Adipocyte (in vitro differentiated cells): ENCODE results near the gene ARPC3.
"Not testable (repeated sequence)": the region's sequence is repeated elsewhere in the genome, so short reads cannot be mapped to it uniquely, and the experiment has no call there.

ENCODE experiments used
- DNase-seq: peaks from one replicate; pipeline ENCODE4 v3.0.0-alpha.2; 2015; ENCODE audit warnings: low read depth
- H3K27me3 ChIP-seq: replicated peaks from 2 replicates; pipeline ENCODE4 v1.7.0; 2013; ENCODE audit warnings: mild to moderate bottlenecking, low read length, moderate library complexity; ENCODE audit not compliant: control insufficient read depth, insufficient read depth
- H3K36me3 ChIP-seq: 2 replicates; pipeline ENCODE4 v1.7.0; 2013; ENCODE audit warnings: low read length, mild to moderate bottlenecking, moderate library complexity; ENCODE audit not compliant: control insufficient read depth, insufficient read depth, severe bottlenecking
- H3K4me1 ChIP-seq: 2 replicates; pipeline ENCODE4 v1.7.0; 2013; ENCODE audit warnings: mild to moderate bottlenecking, low read length, moderate library complexity; ENCODE audit not compliant: control insufficient read depth, insufficient read depth
- H3K4me3 ChIP-seq: 2 replicates; pipeline ENCODE4 v1.7.0; 2013; ENCODE audit warnings: mild to moderate bottlenecking, low read length, moderate library complexity
- H3K9ac ChIP-seq: 2 replicates; pipeline ENCODE4 v1.7.0; 2013; ENCODE audit warnings: mild to moderate bottlenecking, low read length, moderate library complexity
- H3K9me3 ChIP-seq: 2 replicates; pipeline ENCODE4 v1.7.0; 2013; ENCODE audit warnings: mild to moderate bottlenecking, low read length, moderate library complexity; ENCODE audit not compliant: control insufficient read depth

The ARPC3 gene

GRCh38 chr12:110417113-110417512 lies 33.0 kb downstream of the ARPC3 start:
- not testable (repeated sequence) for H3K27me3 ChIP-seq, H3K9me3 ChIP-seq, H3K36me3 ChIP-seq, H3K9ac ChIP-seq, H3K4me3 ChIP-seq, DNase-seq, H3K4me1 ChIP-seq

- not testable (repeated sequence) for H3K27me3 ChIP-seq
Measured at GRCh38 chr12:110410086-110410485, 40.1 kb downstream of the ARPC3 start.

GRCh38 chr12:110405126-110405662 lies 44.9 kb downstream of the ARPC3 start:
- not testable (repeated sequence) for H3K4me1 ChIP-seq, H3K27me3 ChIP-seq, H3K9ac ChIP-seq, H3K4me3 ChIP-seq, H3K36me3 ChIP-seq, H3K9me3 ChIP-seq, DNase-seq

More at GRCh38 chr12:110410086-110410485, 40.1 kb downstream of the ARPC3 start:
- not testable (repeated sequence) for DNase-seq, H3K4me3 ChIP-seq, H3K9ac ChIP-seq, H3K36me3 ChIP-seq, H3K4me1 ChIP-seq, H3K9me3 ChIP-seq

GRCh38 chr12:110403976-110404682 lies 46.0 kb downstream of the ARPC3 start:
- peaks cover 6% of the 10 kb centered on the region for H3K4me1 ChIP-seq
- H3K9ac ChIP-seq = peak overlapping the region; percentile 94
- H3K9me3 ChIP-seq = no peaks in the 10 kb centered on the region
- H3K27me3 ChIP-seq = no peaks in the 10 kb centered on the region
- H3K36me3 ChIP-seq = peaks cover 5% of the 10 kb centered on the region
- peak; percentile 86 for DNase-seq
- H3K4me3 ChIP-seq = peak overlapping the region; percentile 98

GRCh38 chr12:110403146-110403975 lies 46.8 kb downstream of the ARPC3 start, which contains the start of gene ANAPC7:
Gene ANAPC7 (minus strand): TSS chr12:110403708. CDS start chr12:110403627, 81 bp downstream.
- H3K27me3 ChIP-seq = no peaks in the 10 kb centered on the region
- H3K4me3 ChIP-seq = peak within 1 kb of the TSS; percentile 98
- peak; percentile 97 for DNase-seq
- H3K9me3 ChIP-seq = no peaks in the 10 kb centered on the region
- peaks cover 6% of the 10 kb centered on the region for H3K4me1 ChIP-seq
- H3K9ac ChIP-seq = peak within 1 kb of the TSS; percentile 94
- H3K36me3 ChIP-seq = peaks cover 5% of the 10 kb centered on the region
